ENCODE data around the gene YOD1.

Gene YOD1

DNA sequence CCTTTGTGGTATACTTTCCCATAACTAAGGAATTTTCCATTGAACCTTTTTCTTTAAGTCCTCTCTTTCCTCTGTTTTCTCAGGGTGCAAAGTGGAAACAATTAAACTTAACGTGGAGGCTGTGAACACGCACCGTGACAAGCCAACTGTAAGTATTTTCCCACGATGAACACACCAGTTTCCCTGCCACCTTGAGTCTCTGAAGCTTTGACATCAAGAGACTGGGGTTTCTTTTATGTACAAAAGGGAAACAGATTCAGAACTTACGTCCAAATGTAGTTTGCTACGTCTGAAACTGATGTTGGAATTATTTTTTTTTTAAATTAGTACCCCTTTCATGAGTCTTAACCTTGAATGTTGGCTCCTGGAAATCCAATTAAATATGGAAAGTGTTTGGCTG, 20.4 kb upstream of the YOD1 start:
- DNase-seq = no peak

DNA sequence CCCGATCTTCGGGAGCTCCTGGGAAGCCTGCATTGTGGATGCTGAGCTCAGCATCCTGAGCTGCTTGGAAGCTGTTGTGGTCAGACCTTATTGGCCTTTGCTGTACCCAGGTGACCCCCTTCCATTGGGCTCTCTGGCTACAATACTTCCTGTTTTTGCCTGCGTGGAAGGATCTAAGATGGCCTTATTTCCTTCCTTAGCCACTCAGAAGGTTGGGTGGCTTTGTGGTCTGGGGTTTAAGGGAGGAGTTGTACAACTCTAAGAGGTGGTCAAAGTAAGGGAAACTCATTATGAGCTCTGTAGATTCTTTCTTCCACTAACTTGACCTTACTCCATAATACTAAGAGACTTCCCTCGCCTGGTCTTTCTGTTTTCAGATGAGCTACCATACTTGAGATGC, 19.8 kb upstream of the YOD1 start:
- no peak for DNase-seq

DNA sequence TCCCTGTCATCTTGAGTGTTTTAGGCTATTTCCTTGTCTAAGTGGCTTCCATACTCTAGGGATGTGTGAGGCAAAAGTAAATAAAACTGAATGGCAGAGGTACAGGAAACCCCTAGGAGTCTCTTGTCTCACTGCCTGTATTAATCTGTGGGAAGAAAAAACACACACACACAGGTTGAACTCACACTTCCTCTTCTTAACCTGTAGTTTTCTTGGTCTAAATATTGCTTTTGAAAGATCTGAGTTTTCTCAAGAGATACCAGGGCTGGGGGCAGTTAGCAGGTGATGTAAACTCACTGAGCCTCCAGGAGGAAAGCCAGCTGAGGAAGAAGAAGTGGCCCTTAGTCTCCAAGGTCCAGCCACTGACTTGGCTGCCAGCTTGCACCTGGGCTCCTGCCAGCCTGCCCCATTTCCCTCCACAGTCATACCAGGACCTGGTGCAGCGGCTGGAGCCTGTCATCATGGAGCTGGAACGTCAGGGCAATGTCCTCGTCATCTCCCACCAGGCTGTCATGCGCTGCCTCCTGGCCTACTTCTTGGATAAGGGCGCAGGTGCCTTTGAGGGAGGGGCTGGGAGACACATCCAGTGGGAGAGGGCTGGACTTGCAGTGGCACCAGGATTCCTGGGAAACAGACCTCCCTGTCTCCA, 19.0 kb upstream of the YOD1 start:
- DNase-seq = no peak

DNA sequence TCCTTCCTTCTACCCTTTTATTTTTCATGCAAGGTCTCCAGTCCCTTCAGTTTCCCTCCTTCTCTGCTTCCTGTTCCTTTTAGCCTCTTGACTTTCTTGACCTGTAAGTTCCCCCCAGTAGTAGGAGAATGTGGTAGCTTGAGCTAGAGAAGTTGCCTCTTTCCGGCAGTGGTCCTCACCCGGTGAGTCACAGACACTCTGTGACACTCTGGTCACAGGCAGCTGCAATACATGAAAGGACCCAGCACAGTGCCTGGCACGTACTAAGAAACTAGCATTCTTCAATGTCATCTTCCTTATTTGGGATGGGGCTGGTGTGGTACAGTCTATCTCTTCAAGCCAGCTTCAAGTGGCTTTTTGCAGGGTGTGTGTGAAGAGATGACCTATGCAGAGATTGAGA, 18.1 kb upstream of the YOD1 start:
- no peak for DNase-seq

DNA sequence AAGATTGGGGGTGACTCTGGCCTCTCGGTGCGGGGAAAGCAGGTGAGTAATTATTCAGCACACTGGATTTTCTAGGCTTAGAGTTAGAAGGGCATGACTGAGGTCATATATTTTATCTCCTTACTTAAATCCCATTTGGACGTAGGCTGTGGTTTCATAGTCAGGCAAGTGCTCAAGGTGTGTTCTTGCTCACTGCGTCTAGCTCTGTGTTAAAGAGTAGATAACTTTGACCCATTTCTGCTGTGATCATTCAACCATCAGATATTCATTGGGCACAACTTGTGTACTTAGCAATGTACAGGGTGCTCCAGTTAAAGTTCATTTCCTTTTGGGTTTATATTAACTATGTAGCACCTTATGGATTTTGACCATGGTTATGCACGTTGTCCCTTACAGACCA, 16.7 kb upstream of the YOD1 start:
- no peak for DNase-seq

DNA sequence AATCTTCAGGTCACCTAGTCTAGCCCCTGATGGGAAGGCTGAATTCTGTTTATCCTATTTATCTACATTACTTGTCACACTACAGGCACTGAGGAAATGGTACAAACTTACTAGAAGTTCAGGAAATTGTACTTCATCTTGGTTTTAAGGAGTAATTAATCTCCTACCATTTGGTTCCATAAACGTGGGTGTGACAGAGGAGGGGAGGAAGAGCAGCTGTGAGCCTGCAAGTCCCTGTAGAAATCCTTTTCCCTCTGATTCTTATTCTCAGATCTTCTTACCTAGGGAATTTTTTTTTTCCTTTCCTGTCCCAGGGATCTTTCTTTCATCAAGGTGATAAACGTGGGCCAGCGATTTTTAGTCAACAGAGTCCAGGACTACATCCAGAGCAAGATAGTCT, 16.2 kb upstream of the YOD1 start:
- DNase-seq = no peak

DNA sequence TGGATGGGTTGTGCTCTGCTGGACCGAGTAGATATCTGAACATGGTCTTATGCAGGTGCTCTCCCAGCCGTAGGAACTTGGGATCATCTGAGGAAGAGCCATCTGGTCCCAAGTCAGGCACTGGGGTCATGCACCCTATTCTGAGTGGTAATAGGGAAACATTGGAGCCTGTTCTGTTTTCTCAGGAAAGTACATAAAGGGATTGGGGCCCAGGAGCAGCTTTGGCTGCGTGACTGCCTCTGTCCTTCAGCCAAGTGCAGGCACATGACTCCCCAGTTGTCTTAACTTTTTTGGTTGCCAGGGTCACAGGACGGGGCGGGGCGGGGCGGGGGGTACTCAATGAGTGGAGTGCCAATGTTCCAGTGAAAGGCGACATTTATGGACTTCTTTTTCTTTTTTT, 13.6 kb upstream of the YOD1 start:
- DNase-seq = no peak

DNA sequence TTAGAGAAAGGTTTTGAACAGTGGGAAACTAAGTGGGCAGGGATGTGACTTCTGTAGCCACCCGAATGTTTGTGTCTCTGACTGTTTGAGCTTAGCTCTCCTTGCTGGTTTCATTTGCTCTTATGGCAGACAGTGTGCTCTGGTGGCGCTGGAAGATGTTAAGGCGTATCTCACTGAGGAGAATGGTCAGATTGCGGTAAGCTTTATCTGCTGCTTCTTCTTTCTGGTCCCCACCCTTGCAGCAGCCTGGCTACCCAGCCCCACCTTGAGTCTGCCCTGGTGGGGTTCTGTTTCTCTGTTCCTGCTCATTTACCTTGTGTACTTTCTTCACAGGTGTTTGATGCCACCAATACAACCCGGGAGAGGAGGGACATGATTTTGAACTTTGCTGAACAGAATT, 12.0 kb upstream of the YOD1 start:
- DNase-seq = no peak

DNA sequence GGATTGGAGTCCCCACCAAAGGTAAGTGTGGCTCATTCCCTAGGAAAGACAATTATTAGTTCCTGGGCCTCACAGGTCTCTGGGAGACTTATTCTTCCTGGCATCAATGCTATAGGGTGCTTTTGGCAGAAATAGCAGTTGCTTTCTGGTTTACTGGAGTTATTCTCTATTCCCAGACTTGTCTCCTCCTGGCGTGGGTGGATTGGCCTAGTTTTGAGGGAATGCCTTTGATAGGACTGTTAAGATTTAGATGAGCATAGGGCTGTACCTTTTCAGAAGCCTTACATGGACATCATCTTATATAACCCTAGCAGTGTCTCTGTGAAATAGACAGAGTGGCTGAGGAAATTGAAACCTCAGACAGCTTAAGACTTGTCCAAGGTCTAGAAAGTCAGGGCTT, 11.1 kb upstream of the YOD1 start:
- no peak for DNase-seq

DNA sequence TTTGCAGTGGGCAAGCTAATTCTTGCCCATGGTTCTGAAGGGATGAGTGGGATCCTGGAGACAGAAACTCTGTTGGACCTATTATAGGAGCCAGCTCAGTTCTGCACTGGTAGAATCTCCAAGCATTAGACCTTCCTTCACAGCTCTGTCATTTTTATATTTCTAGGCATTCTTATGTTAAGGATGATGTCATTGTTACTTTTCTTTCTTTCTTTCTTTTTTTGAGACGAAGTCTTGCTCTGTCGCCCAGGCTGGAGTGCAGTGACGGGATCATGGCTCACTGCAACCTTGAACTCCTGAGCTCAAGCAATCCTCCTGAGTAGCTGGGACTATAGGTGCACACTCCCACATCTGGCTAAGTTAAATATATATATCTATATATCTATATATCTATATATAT, 9.6 kb upstream of the YOD1 start:
- DNase-seq = no peak

DNA sequence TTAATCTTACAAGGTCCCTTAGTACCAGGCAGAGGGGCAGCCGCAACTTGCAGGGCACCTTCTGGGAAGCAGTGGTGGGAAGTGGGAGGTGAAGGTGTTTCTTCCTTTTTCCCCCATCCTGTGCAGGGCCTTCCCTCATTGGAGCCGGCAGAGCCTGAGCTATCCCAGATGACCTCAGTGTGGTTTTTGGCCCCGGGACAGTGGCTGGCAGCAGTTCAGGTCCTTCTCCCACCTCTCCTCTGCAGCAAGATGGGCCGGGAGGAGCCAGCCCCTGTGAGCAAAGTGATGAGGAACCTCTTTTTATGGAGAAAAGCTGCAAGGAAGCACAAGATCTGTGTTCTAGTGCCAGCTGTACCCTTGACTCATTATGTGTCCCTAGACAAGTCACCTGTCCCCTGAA, 8.9 kb upstream of the YOD1 start:
- no peak for DNase-seq

DNA sequence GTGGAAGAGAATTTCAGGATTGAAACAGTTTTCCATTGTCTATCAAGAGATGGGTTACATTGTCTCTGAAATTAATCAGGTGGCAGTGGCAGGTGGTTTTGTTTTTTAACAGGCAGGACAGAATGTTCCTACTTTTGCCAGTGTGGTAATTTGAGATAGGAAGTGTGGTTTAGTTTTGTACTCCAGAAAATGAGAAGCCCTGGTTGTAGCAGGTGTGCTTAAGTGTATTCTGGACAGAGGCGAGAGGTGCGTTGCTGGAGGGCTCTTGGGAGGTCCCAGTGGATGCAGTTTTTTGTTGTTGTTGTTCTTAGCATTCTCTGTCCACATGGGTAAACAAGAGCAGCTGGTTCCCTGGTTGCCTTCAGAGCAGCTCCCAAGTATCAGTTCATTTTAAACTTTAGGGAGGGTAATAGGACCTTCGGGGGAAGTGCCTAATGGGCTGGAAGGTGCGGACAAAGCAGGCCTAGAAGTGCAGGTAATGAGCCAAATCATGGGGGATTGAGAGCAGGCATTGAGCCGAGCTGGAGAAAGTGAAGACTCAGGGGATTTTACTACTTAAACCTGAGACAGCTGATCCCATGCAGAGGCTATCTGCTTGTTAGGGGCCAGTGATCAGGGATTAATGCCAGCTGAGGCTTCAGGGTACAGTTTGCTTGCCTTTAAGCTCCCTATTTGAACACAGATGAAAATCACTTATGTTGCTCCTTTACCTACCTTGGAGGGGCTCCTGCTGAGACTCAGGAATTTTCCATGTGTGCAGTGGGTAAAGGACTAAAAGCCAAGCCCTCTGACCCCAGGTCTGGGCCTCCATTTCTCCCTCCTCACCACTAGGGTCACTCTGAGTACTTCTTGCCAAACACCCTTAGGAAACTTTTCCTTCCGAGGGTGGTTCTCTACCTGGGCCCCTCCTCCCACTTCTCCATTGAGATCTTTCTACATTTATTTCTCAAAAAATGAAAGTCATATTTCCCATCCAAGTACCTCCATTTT, 8.2 kb upstream of the YOD1 start:
- no peak for DNase-seq

DNA sequence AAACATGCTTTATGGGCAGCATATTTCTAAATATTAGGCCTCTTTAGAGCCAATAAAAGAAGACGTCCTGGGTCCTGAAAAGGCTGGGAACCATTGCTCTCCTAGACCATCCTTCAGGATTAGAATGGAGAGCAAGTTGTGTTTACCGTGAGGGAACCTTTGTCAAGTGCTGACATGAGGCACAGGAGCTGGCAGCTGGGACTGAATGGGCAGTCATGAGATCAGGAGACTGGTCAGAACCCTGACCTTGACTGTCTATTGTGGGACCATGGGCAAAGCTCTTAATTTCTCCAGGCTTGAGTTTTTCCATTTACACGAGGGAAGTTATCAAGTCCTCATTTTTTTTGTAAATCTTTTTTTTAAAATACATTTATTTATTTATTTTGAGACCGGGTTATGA, 7.2 kb upstream of the YOD1 start:
- DNase-seq = no peak

DNA sequence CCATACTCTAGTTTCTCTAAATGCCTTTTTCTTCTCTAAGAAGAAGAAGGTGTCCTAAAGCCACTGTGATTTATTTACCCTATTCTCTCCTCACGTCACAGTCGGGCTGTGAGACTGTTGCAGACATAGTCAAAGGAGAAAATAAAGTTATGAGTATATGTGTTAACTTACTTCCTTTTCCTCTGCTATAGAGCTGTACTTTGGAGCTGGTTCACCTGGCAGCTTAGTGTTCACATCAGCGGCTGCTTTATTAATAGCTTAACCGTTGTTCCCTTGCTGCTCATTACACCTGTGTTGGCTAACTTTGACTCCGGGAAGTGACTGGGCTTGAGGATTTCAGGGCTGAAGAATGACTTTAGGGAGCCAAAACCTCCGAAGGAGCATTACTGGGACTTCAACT, 5.7 kb upstream of the YOD1 start:
- DNase-seq = no peak

DNA sequence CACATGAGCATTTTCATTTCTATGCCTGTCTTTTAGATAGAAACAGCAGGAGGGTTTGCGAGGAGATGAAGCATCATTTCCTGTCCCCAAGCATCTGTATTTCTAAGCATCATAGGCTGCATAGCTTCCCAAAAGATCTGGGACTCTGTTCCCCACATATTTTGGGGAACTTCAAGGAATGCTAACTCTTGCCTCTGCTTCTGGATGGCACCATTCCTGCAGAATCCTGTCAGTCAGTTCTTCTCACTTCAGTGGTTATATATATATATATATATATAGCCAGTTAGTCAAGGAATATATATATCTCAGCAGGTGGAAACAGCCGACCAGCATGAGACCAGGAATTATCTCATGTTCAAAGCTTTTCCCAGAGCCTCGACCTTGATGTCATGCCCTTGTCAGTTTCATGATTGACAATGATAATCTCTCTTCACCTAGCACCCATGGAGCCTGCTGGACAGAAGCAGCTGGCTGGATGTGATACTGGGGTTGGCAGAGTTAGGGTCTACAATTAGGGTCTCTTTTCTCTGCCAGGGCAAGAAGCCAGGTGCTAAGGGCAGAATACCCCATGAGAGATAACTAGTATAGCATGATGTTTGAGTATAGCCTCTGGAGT, 4.5 kb upstream of the YOD1 start:
- no peak for DNase-seq

DNA sequence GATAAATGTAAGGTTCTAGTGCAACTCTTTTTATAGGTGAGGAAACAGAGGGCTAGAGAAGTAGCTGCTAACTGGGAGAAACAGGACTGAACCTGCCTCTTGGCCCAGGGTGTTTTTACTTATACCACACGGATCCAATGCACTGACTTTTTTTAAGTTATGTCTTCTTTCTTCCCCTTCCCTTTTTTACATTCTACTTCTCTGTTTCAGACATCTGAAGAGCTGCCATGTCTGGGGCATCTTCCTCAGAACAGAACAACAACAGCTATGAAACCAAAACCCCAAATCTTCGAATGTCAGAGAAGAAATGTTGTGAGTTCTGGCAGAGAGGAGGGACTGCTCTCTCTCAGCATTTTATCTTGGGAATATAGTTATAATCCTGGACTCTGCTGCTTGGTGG, 3.5 kb upstream of the YOD1 start:
- no peak for DNase-seq

DNA sequence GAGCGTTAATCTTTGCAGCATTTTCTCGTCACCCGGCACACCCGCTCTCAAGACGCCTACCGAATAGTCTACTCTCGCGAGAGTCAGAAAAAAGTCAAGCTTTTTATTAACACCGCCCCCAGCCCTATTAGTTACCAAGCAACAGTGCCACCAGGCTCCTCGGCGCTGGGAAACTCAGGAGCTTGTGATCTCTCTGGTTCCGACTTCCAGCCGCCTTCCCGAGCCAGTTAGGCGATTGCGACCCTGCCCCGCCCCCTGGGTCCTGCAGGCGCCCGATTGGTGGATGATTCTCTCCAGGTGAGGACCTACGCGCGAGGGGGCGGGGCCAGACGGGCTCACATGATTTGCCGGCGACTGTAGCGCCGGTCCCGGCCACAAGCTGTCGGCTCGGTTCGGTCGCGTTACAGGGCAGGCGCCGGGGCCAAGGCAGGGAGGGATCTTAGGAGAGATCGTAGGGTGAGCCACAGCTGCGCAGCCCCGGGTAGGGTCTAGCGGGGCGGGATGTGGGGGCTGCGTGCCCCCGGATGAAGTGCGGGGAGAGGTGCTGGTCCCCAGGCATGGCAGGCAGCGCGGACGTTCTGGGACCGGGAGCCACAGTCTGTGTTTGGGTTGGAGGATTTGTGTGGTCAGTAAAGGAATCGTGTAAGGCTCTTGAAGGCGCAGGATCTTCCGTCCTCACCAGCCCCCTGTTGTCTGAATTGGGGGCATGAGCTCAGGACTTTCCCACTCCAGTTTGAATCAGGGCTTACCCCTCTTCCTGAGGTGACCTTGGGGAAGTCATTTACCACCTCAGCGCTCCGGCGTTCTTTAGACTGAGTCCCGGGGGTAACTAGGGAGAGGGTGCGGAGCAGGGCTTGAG, 2.1 kb upstream of the YOD1 start, which contains the start of gene PFKFB2:
Gene PFKFB2, plus strand, starts transcription at position 365 of the 859 bp plus-strand sequence. CDS start 1,443 bp downstream, outside the sequence.
- DNase-seq = peak; percentile 94

DNA sequence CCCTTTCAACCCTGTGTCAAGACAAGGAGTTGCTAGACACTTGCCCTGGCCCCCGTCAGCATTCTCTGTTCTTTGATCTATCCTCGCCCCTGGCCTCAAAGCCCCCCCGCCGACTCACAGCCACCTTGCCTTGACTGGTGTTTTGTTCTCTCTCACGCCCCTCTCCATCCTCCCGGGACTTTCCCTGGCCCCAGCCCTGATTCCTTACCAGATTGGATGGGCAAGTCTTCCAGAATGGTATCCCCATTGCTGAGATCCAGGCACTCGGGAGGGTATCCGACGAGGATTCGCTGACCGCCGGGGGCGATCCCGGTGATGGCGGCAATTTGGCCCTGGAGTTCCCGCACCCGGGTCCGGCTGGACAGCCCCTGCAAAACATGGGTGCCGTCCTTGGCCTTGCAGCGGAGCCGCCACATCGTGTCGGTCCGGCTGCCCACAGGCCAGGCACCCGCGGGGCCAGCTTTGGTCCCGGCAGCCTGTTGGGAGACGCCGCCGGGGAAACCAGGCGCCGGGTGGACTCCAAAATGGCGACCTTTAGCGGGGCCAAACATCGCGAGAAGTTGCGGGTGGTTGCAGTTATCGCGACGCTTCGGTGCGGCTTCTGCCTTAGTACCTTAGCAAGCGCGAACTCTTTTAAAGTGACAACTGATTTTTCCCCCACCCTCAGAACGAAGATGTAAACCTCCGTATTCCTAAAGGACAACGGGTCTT, 373 bp downstream of the YOD1 start:
- DNase-seq = peak; percentile 93

DNA sequence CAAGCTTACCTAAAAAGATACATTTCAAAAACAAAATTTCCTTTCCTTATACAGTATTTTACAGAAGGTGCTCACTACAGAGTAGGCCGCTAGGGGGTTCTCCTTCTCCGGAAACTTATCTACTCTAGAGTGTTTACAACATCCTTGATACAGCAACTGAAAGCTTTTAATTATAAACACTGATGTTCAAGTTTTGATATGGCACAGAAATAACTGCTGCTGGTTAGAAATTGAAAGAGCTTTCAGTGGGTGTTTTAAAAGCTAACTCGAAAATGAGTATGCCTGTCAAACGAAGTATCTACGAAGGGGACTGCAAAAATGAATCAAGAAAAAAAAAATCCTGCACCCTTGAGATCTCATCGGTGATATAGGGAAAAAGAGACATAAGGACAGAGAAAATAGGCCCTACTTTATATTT, 1.0 kb downstream of the YOD1 start:
- DNase-seq = peak; percentile 69

DNA sequence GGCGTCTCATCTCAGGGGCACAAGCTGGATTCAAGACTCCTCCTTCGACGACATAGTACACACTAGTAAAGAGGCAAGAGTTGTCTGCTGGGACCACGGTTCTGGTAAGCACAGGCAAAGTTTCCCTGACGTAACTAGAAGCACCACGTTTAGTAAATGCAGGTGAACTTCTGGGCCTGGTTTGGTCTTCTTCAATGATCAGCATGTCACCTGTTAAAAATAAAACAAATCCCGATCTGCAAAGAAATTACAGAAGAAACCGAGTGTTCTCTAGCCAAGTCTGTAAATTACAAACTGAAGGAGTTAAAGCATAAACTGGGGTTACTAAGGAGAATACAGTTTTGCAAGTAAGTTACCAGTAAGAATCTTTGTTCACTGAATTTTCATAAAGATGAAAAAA, 1.5 kb downstream of the YOD1 start:
- DNase-seq = no peak

DNA sequence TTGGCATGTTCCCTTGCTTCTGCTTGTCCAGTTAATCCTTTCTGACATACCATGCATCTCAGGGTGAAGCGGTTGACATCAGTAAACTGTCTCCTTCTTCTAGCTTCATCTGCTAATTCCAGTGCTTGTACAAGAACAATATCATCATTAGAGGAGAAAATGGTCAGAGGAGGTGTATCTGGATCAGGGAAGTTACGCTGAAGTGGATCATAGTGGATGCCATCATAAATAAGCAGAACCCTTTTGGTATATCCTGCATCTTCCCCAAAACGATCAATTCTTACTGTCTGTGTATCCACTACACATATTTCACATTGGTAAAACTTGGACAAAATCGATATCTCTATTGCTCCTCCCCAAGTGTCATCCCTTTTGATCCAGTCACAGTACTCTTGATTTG, 2.0 kb downstream of the YOD1 start:
- DNase-seq = no peak

DNA sequence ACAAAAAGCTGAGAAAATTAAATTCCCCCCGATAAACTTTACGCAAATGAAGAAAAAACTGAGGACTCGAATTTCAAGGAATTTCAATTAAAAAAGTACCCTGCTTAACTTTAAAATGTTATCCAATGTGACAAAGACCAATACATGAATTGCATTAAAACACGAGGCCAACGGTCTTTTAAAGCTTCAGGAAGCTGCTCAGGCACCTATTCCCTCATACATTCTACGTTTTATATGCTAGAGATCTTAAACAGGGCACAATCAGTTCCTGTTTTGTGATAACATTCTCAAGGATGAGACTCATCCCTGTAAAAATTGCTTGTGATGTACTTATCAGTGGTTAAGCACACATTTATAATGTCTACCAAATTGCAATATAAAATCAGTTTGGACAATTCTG, 3.0 kb downstream of the YOD1 start:
- no peak for DNase-seq
